PFSK-1 (cell line): ENCODE measurements around the gene SLC44A3.

Experiments used
- POLR2AphosphoS5 ChIP-seq: IDR thresholded peaks from 2 replicates; pipeline ENCODE4 v1.6.1; 2012; ENCODE audit warnings: low read depth, mild to moderate bottlenecking, control low read depth, low read length, moderate library complexity
- SIN3A ChIP-seq: IDR thresholded peaks from 2 replicates; pipeline ENCODE4 v1.6.1; 2012; ENCODE audit warnings: mild to moderate bottlenecking, low read length, moderate library complexity, borderline replicate concordance; ENCODE audit not compliant: insufficient read depth
- TAF1 ChIP-seq: IDR thresholded peaks from 2 replicates; pipeline ENCODE4 v1.6.1; 2012; ENCODE audit warnings: low read length, control low read depth, borderline replicate concordance; ENCODE audit not compliant: insufficient read depth
- TF ChIP-seq, protein P1 (sequence below), 2 experiments: IDR thresholded peaks; 2 replicates each; pipeline versions ENCODE4 v1.6.1 to v1.8.0; 2011 to 2012; ENCODE audit warnings: low read depth in 2 of 2, low read length in 2 of 2, control low read depth in 1 of 2, inconsistent platforms in 1 of 2, mild to moderate bottlenecking in 1 of 2, moderate library complexity in 1 of 2; ENCODE audit not compliant: insufficient read depth in 1 of 2

DNA sequence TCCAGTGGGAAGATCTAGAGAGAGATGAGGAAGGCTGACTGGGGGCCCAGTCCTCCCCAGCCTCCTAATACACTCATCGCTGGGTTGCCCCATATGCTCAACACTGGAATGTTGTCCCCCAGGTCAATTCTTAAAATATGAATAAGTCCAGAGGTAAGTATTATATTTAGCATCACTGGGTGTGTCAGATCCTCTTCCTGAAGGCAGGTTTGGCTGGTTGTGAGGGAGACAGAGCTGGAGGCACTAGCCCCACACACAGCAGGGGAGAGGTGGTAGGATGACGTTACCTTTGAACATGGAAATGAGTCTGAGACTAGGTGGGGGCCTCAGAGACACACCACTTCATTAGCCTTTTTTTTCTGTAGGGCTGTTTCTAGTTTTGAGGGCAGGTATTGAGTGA lies 42.6 kb downstream of the SLC44A3 start:
- TF ChIP-seq SIN3A (no peak), POLR2AphosphoS5 (no peak), TAF1 (no peak)
- TF ChIP-seq, protein P1, sequence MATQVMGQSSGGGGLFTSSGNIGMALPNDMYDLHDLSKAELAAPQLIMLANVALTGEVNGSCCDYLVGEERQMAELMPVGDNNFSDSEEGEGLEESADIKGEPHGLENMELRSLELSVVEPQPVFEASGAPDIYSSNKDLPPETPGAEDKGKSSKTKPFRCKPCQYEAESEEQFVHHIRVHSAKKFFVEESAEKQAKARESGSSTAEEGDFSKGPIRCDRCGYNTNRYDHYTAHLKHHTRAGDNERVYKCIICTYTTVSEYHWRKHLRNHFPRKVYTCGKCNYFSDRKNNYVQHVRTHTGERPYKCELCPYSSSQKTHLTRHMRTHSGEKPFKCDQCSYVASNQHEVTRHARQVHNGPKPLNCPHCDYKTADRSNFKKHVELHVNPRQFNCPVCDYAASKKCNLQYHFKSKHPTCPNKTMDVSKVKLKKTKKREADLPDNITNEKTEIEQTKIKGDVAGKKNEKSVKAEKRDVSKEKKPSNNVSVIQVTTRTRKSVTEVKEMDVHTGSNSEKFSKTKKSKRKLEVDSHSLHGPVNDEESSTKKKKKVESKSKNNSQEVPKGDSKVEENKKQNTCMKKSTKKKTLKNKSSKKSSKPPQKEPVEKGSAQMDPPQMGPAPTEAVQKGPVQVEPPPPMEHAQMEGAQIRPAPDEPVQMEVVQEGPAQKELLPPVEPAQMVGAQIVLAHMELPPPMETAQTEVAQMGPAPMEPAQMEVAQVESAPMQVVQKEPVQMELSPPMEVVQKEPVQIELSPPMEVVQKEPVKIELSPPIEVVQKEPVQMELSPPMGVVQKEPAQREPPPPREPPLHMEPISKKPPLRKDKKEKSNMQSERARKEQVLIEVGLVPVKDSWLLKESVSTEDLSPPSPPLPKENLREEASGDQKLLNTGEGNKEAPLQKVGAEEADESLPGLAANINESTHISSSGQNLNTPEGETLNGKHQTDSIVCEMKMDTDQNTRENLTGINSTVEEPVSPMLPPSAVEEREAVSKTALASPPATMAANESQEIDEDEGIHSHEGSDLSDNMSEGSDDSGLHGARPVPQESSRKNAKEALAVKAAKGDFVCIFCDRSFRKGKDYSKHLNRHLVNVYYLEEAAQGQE (IDR thresholded peaks at IDR 0.05; ENCODE audit: insufficient read depth in 1 of 2, low read depth in 2 of 2, low read length in 2 of 2), result no peak
